ENCODE measurements around the gene CYREN.

DNA sequence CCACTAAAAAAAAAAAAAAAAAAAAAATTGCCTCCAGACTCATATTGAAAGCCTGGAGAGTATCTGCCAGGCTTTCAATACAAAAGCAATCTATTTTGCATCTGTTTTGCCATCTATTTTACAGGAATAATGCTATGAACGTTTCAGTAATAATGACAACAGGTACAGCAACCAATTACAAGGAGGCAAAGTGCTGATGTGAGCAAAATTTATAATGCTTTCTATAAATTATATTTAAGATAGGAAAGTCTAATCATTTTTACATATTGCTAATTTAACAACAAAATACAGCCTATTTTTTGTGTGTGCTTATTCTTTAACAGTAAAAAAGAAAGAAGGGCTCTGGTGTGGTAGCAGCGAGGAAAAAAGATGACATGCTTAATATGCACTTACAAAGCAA lies 30.8 kb upstream of the CYREN start:
- TF ChIP-seq, protein P1, sequence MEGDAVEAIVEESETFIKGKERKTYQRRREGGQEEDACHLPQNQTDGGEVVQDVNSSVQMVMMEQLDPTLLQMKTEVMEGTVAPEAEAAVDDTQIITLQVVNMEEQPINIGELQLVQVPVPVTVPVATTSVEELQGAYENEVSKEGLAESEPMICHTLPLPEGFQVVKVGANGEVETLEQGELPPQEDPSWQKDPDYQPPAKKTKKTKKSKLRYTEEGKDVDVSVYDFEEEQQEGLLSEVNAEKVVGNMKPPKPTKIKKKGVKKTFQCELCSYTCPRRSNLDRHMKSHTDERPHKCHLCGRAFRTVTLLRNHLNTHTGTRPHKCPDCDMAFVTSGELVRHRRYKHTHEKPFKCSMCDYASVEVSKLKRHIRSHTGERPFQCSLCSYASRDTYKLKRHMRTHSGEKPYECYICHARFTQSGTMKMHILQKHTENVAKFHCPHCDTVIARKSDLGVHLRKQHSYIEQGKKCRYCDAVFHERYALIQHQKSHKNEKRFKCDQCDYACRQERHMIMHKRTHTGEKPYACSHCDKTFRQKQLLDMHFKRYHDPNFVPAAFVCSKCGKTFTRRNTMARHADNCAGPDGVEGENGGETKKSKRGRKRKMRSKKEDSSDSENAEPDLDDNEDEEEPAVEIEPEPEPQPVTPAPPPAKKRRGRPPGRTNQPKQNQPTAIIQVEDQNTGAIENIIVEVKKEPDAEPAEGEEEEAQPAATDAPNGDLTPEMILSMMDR (IDR thresholded peaks at IDR 0.05; ENCODE audit: low read depth, low read length), result no peak
- no peak for TF ChIP-seq EZH2phosphoT487 (IDR thresholded peaks at IDR 0.05; ENCODE audit: low read depth)
